ENCODE measurements around the gene PTER.

Gene PTER

DNA sequence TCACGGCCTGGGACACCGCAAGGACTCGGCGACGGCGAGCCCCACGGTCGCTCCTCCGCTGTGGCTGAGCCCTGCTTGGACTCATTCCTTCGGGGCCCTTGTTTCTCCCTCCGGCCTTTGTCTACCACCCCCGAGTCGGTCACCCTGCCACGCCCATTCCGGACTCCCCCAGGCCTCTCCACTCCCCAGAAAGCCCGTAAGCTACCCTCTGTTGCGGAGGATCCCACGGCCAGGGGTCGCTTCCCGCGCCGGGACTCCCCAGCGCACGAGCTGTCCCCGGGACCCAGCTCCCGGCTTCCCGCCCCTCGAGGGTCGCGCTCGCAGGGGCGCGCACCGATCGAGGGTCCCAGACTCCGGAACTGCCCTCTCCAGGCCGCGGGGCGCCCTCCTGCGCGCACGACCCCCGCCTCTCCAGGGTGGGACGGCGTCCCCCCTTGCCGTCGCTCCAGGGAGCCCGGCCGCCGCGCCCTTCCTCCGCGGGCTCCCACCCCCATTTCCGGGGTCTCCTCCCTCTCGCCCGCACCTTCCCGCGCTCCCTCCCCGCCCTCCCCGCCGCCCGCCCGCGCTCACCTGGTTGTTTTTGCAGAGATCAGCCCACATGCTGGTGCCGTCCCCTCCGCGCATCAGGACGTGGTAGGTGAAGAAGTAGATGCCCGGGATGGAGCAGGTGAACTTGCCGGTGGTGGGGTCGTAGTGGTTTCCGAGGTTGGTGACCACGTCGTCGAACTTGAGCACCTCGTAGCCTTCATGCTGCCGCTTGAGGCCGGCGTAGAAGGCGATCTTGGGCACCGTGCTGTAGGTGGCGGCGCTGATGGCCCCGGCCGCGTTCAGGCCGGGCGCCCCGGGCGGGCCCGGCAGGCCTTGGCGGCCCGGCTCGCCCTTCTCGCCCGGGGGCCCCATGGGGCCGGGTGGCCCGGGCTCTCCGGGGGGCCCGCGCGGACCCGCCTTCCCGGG lies 83.4 kb downstream of the PTER start:
- TF ChIP-seq, protein P1, sequence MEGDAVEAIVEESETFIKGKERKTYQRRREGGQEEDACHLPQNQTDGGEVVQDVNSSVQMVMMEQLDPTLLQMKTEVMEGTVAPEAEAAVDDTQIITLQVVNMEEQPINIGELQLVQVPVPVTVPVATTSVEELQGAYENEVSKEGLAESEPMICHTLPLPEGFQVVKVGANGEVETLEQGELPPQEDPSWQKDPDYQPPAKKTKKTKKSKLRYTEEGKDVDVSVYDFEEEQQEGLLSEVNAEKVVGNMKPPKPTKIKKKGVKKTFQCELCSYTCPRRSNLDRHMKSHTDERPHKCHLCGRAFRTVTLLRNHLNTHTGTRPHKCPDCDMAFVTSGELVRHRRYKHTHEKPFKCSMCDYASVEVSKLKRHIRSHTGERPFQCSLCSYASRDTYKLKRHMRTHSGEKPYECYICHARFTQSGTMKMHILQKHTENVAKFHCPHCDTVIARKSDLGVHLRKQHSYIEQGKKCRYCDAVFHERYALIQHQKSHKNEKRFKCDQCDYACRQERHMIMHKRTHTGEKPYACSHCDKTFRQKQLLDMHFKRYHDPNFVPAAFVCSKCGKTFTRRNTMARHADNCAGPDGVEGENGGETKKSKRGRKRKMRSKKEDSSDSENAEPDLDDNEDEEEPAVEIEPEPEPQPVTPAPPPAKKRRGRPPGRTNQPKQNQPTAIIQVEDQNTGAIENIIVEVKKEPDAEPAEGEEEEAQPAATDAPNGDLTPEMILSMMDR (conservative IDR thresholded peaks at IDR 0.05): no peak
- no peak overlapping the region for H3K27ac ChIP-seq

DNA sequence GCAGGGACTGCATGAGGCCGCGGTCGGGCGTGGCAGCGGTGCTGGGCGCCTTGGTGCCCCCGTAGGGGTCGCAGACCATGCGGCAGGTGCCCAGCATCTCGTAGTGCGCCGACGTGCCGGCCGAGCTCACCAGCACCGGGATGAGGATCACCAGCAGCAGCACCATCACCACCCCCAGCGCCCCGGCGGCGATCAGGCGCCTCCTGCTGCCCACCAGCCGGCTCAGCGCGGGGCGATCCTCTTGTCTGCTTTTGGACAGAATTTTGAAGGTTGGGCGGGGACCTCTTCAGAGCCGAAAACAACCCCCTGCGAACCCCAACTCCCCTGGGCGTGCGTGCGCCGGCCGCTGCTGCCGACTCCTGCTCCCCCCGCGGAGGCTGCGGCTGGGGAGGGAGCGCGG lies 84.1 kb downstream of the PTER start:
- H3K27ac ChIP-seq: no peak overlapping the region
- TF ChIP-seq, protein P1 (conservative IDR thresholded peaks at IDR 0.05): no peak
- no peak for TF ChIP-seq ZFX (IDR thresholded peaks at IDR 0.05)

DNA sequence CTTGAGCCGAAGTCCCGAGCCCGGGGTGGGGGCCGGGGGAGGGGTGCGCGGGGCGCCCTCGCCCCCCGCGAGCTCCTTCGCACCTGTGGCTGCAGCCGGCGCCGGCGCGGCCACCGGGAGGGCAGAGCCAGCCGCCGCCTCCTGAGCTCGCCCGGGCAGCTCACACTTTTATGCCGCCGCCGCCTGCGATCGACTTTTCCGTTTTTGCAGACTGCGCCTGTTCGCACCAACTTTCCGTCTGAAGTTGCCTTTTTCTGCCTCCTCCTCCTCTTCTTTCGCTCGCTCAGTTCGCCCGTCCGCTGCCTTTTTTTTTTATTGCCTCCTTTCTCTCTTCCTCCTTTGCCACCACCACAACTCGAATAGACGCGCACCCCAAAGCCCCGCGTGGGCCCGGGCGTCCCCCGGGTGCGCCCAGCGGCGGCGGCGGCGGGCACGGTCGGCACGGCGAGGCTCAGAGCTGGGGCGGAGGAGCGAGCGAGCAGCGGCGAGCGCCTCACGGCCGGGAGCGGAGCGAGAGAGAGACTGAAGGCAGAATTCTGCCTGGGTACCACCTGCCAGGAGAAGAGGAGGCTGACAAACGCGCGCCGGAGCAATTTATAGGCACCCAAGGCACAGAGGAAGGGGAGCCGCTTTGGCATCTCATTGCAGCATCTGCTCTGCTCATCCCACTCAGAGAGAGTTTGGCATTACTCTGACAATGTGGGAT lies 84.7 kb downstream of the PTER start, which contains the start of gene C1QL3:
C1QL3 (minus strand) TSS at position 569 of the 706 bp plus-strand sequence. CDS start 814 bp downstream, outside the sequence.
- TF ChIP-seq ZFX (IDR thresholded peaks at IDR 0.05): no peak
- TF ChIP-seq, protein P1 (conservative IDR thresholded peaks at IDR 0.05): no peak
- no peak within 1 kb of the TSS for H3K27ac ChIP-seq

DNA sequence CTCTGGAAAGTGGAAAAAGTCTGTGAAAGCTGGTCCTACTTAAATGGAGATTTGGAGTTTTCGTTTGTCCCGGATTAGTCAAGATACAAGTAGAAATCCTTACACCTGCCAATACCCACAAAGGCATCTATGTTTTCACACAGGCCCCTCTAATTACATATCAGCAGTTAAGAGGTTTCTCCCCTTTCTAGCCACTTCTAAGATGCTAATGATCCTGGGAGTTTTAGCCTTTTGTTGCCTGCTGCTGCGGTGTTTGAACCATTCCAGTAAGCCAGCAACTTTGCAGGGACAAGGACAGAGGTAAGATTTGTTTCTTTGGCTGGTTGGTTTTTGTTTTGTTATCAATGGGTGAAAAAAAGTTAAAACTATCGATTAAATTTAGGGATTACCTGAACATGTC lies 90.6 kb downstream of the PTER start:
- no peak for TF ChIP-seq ZFX (IDR thresholded peaks at IDR 0.05)
- H3K27ac ChIP-seq: no peak overlapping the region

DNA sequence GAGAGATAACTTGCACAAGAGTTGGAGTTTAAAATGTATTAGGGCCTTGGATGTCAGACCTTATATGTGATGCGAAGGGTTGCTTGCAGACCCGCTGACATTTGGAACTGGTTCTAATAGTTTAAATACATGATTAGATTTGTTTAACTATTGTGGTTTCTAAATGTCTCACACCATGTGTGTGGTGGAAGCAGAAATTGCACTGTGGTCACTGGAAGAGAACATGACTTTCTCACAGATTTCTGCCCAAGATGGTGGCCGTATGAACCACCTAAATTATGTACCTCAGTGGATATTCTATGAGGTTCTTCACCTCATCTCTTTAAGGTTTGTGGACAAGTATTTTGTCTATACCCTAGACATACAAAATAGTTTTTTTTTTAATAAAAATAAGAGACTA lies 93.0 kb downstream of the PTER start:
- H3K27ac ChIP-seq: no peak overlapping the region
- no peak for TF ChIP-seq ZFX (IDR thresholded peaks at IDR 0.05)
- TF ChIP-seq, protein P1 (conservative IDR thresholded peaks at IDR 0.05): no peak

DNA sequence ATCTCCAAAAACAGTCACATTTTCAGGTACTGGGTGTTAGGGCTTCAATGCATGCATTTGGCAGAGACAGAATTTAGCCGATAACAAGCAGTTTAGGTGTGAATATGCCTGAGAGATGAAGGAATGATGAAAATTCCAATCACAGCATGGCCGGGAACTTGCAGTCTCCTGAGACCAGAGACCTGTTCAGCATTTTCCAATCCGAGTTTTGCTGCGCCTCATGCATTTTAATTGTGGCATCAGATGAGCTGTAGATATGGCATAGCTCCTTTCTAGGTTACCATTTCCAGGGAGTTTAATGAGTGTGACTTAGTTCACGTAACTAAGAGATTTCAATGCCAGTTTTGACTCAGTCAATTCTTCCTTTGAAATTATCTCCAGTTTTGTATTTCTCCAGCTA lies 99.3 kb downstream of the PTER start:
- TF ChIP-seq ZFX (IDR thresholded peaks at IDR 0.05): no peak
- TF ChIP-seq, protein P1 (conservative IDR thresholded peaks at IDR 0.05): no peak
- no peak overlapping the region for H3K27ac ChIP-seq

DNA sequence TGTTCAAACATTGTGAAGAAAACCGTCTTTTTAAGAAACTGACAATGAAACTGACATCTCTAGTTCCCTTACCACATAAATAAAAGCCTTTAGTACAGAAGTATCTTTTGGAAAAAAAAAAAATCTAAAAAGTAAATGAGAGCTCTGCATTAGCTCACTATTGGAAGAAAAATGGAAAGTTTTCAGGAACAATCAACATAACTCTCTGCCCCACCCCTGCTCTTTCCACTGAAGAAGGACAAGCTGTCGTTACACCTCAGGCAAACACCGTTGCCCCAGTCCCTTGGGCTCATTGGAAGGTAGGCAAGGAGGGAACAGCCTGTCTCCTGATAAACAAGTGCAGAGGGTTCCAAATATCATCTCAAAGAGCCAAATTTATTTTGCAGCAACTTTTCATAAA lies 107.3 kb downstream of the PTER start:
- TF ChIP-seq ZFX (IDR thresholded peaks at IDR 0.05): no peak
- TF ChIP-seq, protein P1 (conservative IDR thresholded peaks at IDR 0.05): no peak
- no peak overlapping the region for H3K27ac ChIP-seq
